H7 (cell line): ENCODE results near the gene PEX14. TPM values are rescaled to one million over a fixed set of nuclear protein-coding genes. Genes with fewer than 3 reads are reported as not detected.

ENCODE experiments used
- DNase-seq: peaks from one replicate; pipeline ENCODE4 v3.0.0; 2012
- H3K27me3 ChIP-seq: 2 replicates; pipeline ENCODE4 v1.6.0; 2011; ENCODE audit warnings: mild to moderate bottlenecking, low read length; ENCODE audit not compliant: control insufficient read depth, insufficient read depth
- H3K36me3 ChIP-seq: replicated peaks from 2 replicates; pipeline ENCODE4 v1.5.1; 2011; ENCODE audit warnings: low read length; ENCODE audit not compliant: control insufficient read depth, insufficient read depth
- H3K4me3 ChIP-seq: 2 replicates; pipeline ENCODE4 v1.5.1; 2011; ENCODE audit warnings: low read depth, mild to moderate bottlenecking, control low read depth, low read length, moderate library complexity; ENCODE audit not compliant: insufficient read depth
- total RNA-seq: library from RNA; depleted of rRNA; stranded (reverse); fragments of >200 nt; shearing (Covaris generic); gene quantifications from 2 replicates; pipeline ENCODE4 v1.2.3, GENCODE V29; 2014

Gene PEX14
- total RNA-seq, 1 experiment from 2014 or later, result 58.5 TPM

DNA sequence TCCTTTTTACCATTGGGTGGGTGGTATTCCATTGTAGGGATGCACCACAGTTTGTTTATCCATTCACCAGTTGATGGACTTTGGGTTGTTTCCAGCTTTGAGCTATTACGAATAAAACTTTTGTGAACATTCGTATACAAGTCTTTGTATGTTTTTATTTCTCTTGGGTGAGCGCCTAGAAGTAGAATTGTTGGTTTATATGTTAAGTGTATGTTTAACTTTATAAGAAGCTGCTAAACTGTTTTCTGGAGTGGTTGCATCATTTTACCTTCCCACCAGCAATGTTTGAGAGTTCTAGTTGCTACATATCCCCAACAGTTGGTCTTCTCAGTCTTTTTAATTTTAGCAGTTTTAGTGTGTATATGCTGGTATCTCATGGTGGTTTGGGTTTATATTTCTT is 132.5 kb downstream of the PEX14 start:
- Histone ChIP-seq H3K36me3 (no peaks in the 10 kb centered on the region), H3K27me3 (no peaks in the 10 kb centered on the region), H3K4me3 (no peak overlapping the region)
- DNase-seq, result no peak

DNA sequence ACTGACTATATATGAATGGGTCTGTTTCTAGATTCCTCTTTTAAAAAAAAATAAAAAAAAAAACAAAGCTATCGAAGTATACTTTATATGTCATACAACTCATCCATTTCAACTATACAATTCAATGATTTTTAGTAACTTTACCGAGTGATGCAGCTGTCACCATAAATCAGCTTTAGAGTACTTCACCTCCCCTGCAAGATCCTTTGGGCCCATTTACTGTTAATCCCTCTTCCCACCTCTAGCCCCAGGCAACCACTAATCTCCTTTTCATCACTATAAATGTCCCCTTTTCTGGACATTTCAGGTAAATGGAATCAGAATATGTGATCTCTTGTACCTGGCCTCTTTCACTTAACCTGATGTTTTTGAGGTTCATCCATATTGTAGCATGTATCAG is 133.9 kb downstream of the PEX14 start:
- Histone ChIP-seq H3K4me3 (no peak overlapping the region), H3K27me3 (no peaks in the 10 kb centered on the region), H3K36me3 (no peaks in the 10 kb centered on the region; the same call in 1 of the 2 replicates)
- no peak for DNase-seq

- Histone ChIP-seq H3K27me3 (no peaks in the 10 kb centered on the region), H3K36me3 (no peaks in the 10 kb centered on the region; the same call in 1 of the 2 replicates), H3K4me3 (no peak overlapping the region)
- no peak for DNase-seq
These were observed 136.3 kb downstream of the PEX14 start for GRCh38 chr1:10610901-10611600.

DNA sequence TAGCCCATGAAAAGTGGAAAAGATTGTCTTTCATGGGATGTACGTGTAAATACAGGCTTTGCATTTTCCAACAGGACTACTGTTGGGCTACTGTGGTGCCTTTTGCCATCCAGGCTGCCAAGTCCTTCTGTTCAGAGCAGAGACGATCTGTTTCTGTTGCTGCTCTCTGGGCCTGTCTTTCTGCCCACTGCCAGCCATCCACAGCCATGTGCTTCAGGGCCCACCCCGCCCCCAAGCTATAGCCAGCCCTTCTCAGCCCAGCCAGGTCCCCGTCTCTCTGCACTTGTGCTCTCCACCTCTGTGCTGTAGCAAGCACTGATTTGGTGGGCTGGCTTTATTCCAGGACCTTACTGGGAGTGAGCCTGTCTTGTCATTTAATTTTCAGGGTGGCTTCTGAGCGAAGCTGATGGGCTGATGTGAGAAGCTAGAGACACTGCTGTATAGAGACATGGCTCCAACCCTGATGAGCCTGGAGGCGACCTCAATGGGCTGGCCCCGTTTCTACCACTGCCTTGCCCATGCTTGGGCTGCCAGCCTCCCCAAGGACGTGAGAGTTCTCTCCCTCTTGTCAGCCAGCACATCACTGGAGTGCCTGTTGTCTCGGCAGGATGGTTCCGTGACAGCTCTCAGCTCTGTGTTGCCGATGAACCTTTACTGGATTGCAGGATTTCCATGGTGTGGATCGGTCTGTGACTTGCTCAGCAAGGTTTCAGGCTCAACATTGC is 137.8 kb downstream of the PEX14 start:
- H3K36me3 ChIP-seq, result no peaks in the 10 kb centered on the region; the same call in 1 of the 2 replicates
- H3K4me3 ChIP-seq, result no peak overlapping the region
- DNase-seq, result peak; percentile 34
- H3K27me3 ChIP-seq, result no peaks in the 10 kb centered on the region

GRCh38 chr1:10613340-10613739 is 138.6 kb downstream of the PEX14 start:
- H3K36me3 ChIP-seq, result no peaks in the 10 kb centered on the region; the same call in 1 of the 2 replicates
- no peaks in the 10 kb centered on the region for H3K27me3 ChIP-seq
- no peak overlapping the region for H3K4me3 ChIP-seq
- no peak for DNase-seq

GRCh38 chr1:10613861-10614260 is 139.1 kb downstream of the PEX14 start:
- H3K4me3 ChIP-seq, result no peak overlapping the region
- H3K27me3 ChIP-seq, result no peaks in the 10 kb centered on the region
- DNase-seq, result peak; percentile 22

DNA sequence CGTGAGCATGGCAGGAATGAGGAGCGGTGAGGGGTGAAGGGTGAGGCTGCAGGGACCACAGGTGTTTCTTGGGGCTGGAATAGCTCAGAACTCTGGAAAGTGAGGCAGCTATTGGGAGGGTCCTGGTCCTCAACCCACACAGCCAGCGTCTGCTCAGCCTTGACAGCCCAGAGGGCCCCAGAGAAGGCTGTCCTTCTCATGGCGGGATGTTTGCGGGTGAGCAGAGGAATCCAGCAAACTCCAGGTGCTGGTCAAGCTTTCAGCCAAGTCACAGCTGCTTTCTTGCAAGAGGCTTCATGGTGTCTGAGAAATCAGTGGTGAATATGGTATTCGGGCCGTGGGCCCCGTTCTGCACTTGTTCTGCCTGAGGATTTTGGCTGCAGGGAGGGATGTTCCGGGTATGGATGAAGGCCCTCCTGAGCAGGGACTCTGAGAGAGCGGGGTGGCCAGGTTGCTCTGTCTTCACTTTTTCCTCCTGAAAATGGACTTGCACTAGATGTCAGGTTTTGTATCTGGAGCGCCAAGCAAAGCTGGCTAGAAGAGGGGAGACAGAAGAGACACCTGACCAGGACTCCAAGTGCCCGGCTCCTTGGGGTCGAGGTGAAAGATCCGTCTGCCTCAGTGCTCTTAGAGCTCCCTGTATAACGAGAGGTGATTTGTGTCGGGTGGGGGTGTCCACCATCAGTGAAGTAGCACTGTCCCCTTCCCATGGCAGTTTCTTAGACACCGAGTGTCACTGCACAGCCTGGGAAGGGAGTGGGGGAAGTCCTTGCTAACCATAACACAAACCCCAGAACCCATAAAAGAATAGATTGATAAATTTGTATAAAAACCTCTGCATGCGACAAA is 139.9 kb downstream of the PEX14 start:
- Histone ChIP-seq H3K4me3 (no peak overlapping the region), H3K36me3 (no peaks in the 10 kb centered on the region; the same call in 1 of the 2 replicates), H3K27me3 (no peaks in the 10 kb centered on the region)
- DNase-seq, result peak; percentile 32

More at GRCh38 chr1:10613861-10614260, 139.1 kb downstream of the PEX14 start:
- H3K36me3 ChIP-seq, result no peaks in the 10 kb centered on the region; the same call in 1 of the 2 replicates

DNA sequence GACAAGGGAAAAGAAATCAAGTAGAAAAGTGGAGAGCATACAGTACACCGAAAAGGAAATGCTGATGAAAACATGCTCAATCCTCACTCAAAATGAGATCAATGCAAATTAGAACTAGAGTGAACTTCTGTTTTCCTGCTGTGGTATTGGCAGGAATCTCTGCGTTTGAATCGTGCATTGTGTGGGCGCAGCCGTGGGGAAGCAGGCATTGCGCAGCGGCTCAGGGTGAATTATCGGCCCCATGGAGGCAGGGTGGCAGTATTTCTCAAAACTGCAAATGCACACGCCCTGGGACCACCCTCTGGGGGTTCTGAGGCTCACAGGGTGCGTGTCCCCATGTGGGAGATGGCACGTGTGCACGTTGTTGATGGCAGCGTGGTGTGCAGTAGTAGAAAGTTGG is 140.6 kb downstream of the PEX14 start:
- peak; percentile 29 for DNase-seq
- Histone ChIP-seq H3K36me3 (no peaks in the 10 kb centered on the region; the same call in 1 of the 2 replicates), H3K4me3 (no peak overlapping the region), H3K27me3 (no peaks in the 10 kb centered on the region)

GRCh38 chr1:10615932-10616671 is 141.4 kb downstream of the PEX14 start:
- Histone ChIP-seq H3K36me3 (no peaks in the 10 kb centered on the region; the same call in 1 of the 2 replicates), H3K4me3 (no peak overlapping the region), H3K27me3 (no peaks in the 10 kb centered on the region)
- peak; percentile 65 for DNase-seq

DNA sequence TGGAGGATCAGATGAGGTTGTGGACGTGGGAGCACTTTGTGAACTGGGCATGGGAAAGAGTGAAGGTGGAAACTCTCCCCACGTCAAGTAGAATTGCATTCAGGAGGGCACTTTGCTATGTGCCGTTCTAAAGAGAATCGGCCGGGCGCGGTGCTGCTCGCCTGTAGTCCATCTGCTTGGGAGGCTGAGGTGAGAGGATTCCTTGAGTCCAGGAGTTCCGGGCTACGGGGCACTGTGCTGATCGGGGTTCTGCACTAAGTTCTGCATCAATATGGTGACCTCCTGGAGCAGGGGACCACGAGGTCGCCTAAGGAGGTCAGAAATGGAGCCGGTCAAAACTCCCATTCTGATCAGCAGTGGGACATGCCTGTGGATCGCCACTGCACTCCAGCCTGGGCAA is 141.9 kb downstream of the PEX14 start:
- no peak for DNase-seq
- no peaks in the 10 kb centered on the region for H3K27me3 ChIP-seq
- no peaks in the 10 kb centered on the region; the same call in 1 of the 2 replicates for H3K36me3 ChIP-seq
- H3K4me3 ChIP-seq, result no peak overlapping the region

DNA sequence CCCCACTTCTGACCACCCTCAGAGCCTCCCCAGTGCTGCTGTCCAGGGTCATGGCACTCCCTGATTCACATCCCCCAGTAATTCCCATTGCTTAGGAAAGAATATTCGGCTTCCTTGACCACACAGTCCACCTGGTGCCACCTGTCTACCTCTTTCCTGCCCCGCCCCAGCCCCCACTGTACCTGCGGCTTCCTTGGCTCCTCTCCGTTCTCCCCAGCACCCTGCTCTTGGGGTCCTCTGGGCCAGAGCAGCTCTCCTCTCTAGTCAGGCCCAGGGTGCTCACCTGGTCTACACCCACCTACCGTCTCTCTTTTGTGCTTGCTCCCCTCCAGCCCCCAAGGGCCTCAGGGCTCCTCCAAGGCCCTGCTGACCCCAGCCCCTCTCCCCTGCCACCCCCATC is 142.6 kb downstream of the PEX14 start:
- Histone ChIP-seq H3K36me3 (no peaks in the 10 kb centered on the region; the same call in 1 of the 2 replicates), H3K27me3 (no peaks in the 10 kb centered on the region), H3K4me3 (no peak overlapping the region)
- no peak for DNase-seq

GRCh38 chr1:10617931-10618885 is 143.5 kb downstream of the PEX14 start:
- peak; percentile 30 for DNase-seq
- Histone ChIP-seq H3K27me3 (no peaks in the 10 kb centered on the region), H3K36me3 (no peaks in the 10 kb centered on the region; the same call in 1 of the 2 replicates), H3K4me3 (no peak overlapping the region)

DNA sequence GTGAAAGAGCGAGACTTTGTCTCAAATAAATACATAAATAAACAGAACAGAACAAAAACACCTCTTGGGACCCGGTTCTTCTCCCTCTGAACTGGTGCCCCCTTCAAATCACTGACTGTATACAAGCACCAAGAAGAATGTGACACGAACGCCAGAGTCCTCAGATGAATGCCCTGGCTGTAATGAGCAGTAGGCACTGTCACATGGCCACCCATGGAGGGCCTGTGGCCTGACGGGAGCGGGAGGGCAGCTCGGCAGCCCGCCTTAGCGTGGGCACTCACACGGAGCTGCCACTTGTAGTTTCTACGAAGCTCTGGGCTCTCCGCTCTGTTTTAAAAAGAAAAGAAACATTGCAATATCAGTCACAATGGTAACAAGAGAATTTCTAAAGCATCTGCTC is 146.0 kb downstream of the PEX14 start:
- DNase-seq, result peak; percentile 42
- H3K36me3 ChIP-seq, result peaks cover 1% of the 10 kb centered on the region; the same call in 1 of the 2 replicates
- no peak overlapping the region for H3K4me3 ChIP-seq
- H3K27me3 ChIP-seq, result no peaks in the 10 kb centered on the region
